ENCODE measurements around the gene GPR15LG.
"Not testable (repeated sequence)": the region's sequence is repeated elsewhere in the genome, so short reads cannot be mapped to it uniquely, and the experiment has no call there.

GPR15LG gene

GRCh38 chr10:84173501-84173929 is at the start of gene GPR15LG:
Gene GPR15LG (plus strand): TSS chr10:84173801. CDS start chr10:84173852, 51 bp downstream.
- no peak for TF ChIP-seq CTCF (IDR thresholded peaks at IDR 0.05; ENCODE audit: borderline replicate concordance, control extremely low read depth, extremely low read depth, insufficient read depth, missing control alignments)
- no peak for DNase-seq (ENCODE audit: low spot score)
- in situ Hi-C loops (cut with MboI; ENCODE audit: low sequenced_read_pairs, unreplicated experiment): no loop called here

GRCh38 chr10:84125910-84126784 is 47.5 kb upstream of the GPR15LG start:
- DNase-seq (ENCODE audit: low spot score); in situ Hi-C loops (cut with MboI; ENCODE audit: low sequenced_read_pairs, unreplicated experiment): not testable (repeated sequence)

- DNase-seq (ENCODE audit: low spot score): no peak
- TF ChIP-seq CTCF (IDR thresholded peaks at IDR 0.05; ENCODE audit: borderline replicate concordance, control extremely low read depth, extremely low read depth, insufficient read depth, missing control alignments): no peak
- in situ Hi-C loops (cut with MboI; ENCODE audit: low sequenced_read_pairs, unreplicated experiment): no loop called here
These were observed 46.8 kb upstream of the GPR15LG start for GRCh38 chr10:84126785-84127167.

GRCh38 chr10:84135836-84136235 is 37.8 kb upstream of the GPR15LG start:
- DNase-seq (ENCODE audit: low spot score): no peak
- TF ChIP-seq CTCF (IDR thresholded peaks at IDR 0.05; ENCODE audit: borderline replicate concordance, control extremely low read depth, extremely low read depth, insufficient read depth, missing control alignments): no peak
- in situ Hi-C loops (cut with MboI; ENCODE audit: low sequenced_read_pairs, unreplicated experiment): no loop called here

GRCh38 chr10:84137811-84138210 is 35.8 kb upstream of the GPR15LG start:
- no peak for TF ChIP-seq CTCF (IDR thresholded peaks at IDR 0.05; ENCODE audit: borderline replicate concordance, control extremely low read depth, extremely low read depth, insufficient read depth, missing control alignments)
- DNase-seq (ENCODE audit: low spot score): no peak
- in situ Hi-C loops (cut with MboI; ENCODE audit: low sequenced_read_pairs, unreplicated experiment): no loop called here

- peak; percentile 19 for DNase-seq (ENCODE audit: low spot score)
- no peak for TF ChIP-seq CTCF (IDR thresholded peaks at IDR 0.05; ENCODE audit: borderline replicate concordance, control extremely low read depth, extremely low read depth, insufficient read depth, missing control alignments)
- in situ Hi-C loops (cut with MboI; ENCODE audit: low sequenced_read_pairs, unreplicated experiment): no loop called here
These were observed 35.0 kb upstream of the GPR15LG start for GRCh38 chr10:84138478-84139125.
